ENCODE results near the gene LRRC74B. TPM values are rescaled to one million over a fixed set of nuclear protein-coding genes. Genes with fewer than 3 reads are reported as not detected.

Gene LRRC74B
- total RNA-seq, 2 donors from 2014 or later: not detected

- no peak for DNase-seq (ENCODE audit: low spot score)
- intact Hi-C loops (cut with DNase I): no loop called here
Observed at GRCh38 chr22:21012446-21013407, 33.0 kb upstream of the LRRC74B start.

GRCh38 chr22:21013657-21014201 is 32.0 kb upstream of the LRRC74B start:
- intact Hi-C loops (cut with DNase I): no loop called here
- no peak for DNase-seq (ENCODE audit: low spot score)

- intact Hi-C loops (cut with DNase I): no loop called here
Observed at GRCh38 chr22:21014202-21014725, 31.5 kb upstream of the LRRC74B start.

GRCh38 chr22:21014726-21015465 is 30.9 kb upstream of the LRRC74B start, which contains the start of gene P2RX6:
TSS of gene P2RX6 (plus strand) at chr22:21015165. CDS start at chr22:21015175, 10 bp downstream.
- intact Hi-C loops (cut with DNase I): no loop called here
- DNase-seq (ENCODE audit: low spot score): peak; percentile 79

More at GRCh38 chr22:21014202-21014725, 31.5 kb upstream of the LRRC74B start:
- peak; percentile 94 for DNase-seq (ENCODE audit: low spot score)

GRCh38 chr22:21015466-21016006 is 30.2 kb upstream of the LRRC74B start:
- intact Hi-C loops (cut with DNase I): loop anchor here in 1 of 2 donors (2.0 kb wide), 1 partner anchor 51 kb away; no protein-coding TSS in a partner anchor
- peak; percentile 73 for DNase-seq (ENCODE audit: low spot score)

GRCh38 chr22:21016644-21017420 is 28.9 kb upstream of the LRRC74B start:
- intact Hi-C loops (cut with DNase I): loop anchor here in 1 of 2 donors (2.0 kb wide), 1 partner anchor 50 kb away; no protein-coding TSS in a partner anchor

GRCh38 chr22:21018314-21018713 is 27.4 kb upstream of the LRRC74B start:
- intact Hi-C loops (cut with DNase I): no loop called here
- DNase-seq (ENCODE audit: low spot score): no peak

More at GRCh38 chr22:21016644-21017420, 28.9 kb upstream of the LRRC74B start:
- no peak for DNase-seq (ENCODE audit: low spot score)

- DNase-seq (ENCODE audit: low spot score): no peak
- intact Hi-C loops (cut with DNase I): no loop called here
Observed at GRCh38 chr22:21020802-21021429, 24.8 kb upstream of the LRRC74B start.

- DNase-seq (ENCODE audit: low spot score): no peak
- intact Hi-C loops (cut with DNase I): no loop called here
Observed at GRCh38 chr22:21022507-21022906, 23.2 kb upstream of the LRRC74B start.

- DNase-seq (ENCODE audit: low spot score): no peak
- intact Hi-C loops (cut with DNase I): no loop called here
Observed at GRCh38 chr22:21022955-21023614, 22.7 kb upstream of the LRRC74B start.

- DNase-seq (ENCODE audit: low spot score): no peak
- intact Hi-C loops (cut with DNase I): loop anchor here in 1 of 2 donors (1.0 kb wide), 1 partner anchor 68 kb away; no protein-coding TSS in a partner anchor
Observed at GRCh38 chr22:21025266-21025665, 20.5 kb upstream of the LRRC74B start.

- DNase-seq (ENCODE audit: low spot score): no peak
- intact Hi-C loops (cut with DNase I): loop anchor here in 1 of 2 donors (1.0 kb wide), 1 partner anchor 67 kb away; no protein-coding TSS in a partner anchor
Observed at GRCh38 chr22:21025763-21026755, 19.7 kb upstream of the LRRC74B start.

- intact Hi-C loops (cut with DNase I): no loop called here
Observed at GRCh38 chr22:21026783-21027692, 18.7 kb upstream of the LRRC74B start.

GRCh38 chr22:21028277-21029251 is 17.2 kb upstream of the LRRC74B start:
- intact Hi-C loops (cut with DNase I): no loop called here
- DNase-seq (ENCODE audit: low spot score): no peak

More at GRCh38 chr22:21026783-21027692, 18.7 kb upstream of the LRRC74B start:
- DNase-seq (ENCODE audit: low spot score): no peak

Measured in posterior vena cava (tissue), 2 donors.